Calu3 (cell line): ENCODE measurements around the gene MCF2L2. TPM values are rescaled to one million over a fixed set of nuclear protein-coding genes. Genes with fewer than 3 reads are reported as not detected.

ENCODE experiments used
- BruUV-seq: library from RNA; stranded (reverse); fragments of 400-500 nt; replicated peaks from 2 replicates; lab custom pipeline; 2021; lab: Mats Ljungman, UMichigan
- CTCF ChIA-PET: fragments of 300-600 bp; sonication (Branson Sonifier 250); formaldehyde crosslinking; loops from one replicate; lab custom pipeline; 2022; ENCODE audit warnings: antibody characterized with exemption; lab: Charles Lee
- DNase-seq: peaks from one replicate; pipeline ENCODE4 v3.0.0; 2022
- H3K27ac Mint-ChIP-seq: one replicate; pipeline ENCODE4 v1.8.0; 2022; ENCODE audit warnings: mixed read lengths; ENCODE audit not compliant: unreplicated experiment
- H3K27me3 Mint-ChIP-seq: one replicate; pipeline ENCODE4 v1.8.0; 2022; ENCODE audit warnings: mixed read lengths; ENCODE audit not compliant: unreplicated experiment
- H3K36me3 Mint-ChIP-seq: one replicate; pipeline ENCODE4 v1.8.0; 2022; ENCODE audit warnings: mild to moderate bottlenecking, moderate library complexity, mixed read lengths; ENCODE audit not compliant: insufficient read depth, unreplicated experiment
- H3K4me1 Mint-ChIP-seq: one replicate; pipeline ENCODE4 v1.8.0; 2022; ENCODE audit warnings: mild to moderate bottlenecking, low read depth, mixed read lengths; ENCODE audit not compliant: unreplicated experiment
- H3K4me3 Mint-ChIP-seq: one replicate; pipeline ENCODE4 v1.8.0; 2022; ENCODE audit warnings: mild to moderate bottlenecking, low read depth, moderate library complexity, mixed read lengths; ENCODE audit not compliant: unreplicated experiment
- H3K9me3 Mint-ChIP-seq: one replicate; pipeline ENCODE4 v1.8.0; 2022; ENCODE audit warnings: low read depth, mixed read lengths; ENCODE audit not compliant: unreplicated experiment
- CTCF ChIP-seq: fragments of 200-600 bp; IDR thresholded peaks from one replicate; pipeline ENCODE4 v1.8.0; 2022; ENCODE audit warnings: antibody characterized with exemption; ENCODE audit not compliant: unreplicated experiment
- intact Hi-C: fragments of 100-400 bp; cut with micrococcal nuclease; formaldehyde crosslinking; loops from one replicate; pipeline ENCODE4 v1.10.0; 2022; ENCODE audit not compliant: unreplicated experiment
- total RNA-seq: library from RNA; stranded (reverse); gene quantifications from 2 replicates; pipeline ENCODE4 v1.2.3, GENCODE V29; 2022

MCF2L2 gene
- total RNA-seq, 1 experiment from 2014 or later, result 0.35 TPM

GRCh38 chr3:183288117-183288516, 140.3 kb downstream of the MCF2L2 start:
- DNase-seq, result no peak
- CTCF ChIA-PET, result no interaction called here
- Mint-ChIP-seq H3K27ac (no peak overlapping the region), H3K27me3 (no peaks in the 10 kb centered on the region), H3K4me3 (no peak overlapping the region), H3K4me1 (peaks cover 74% of the 10 kb centered on the region), H3K9me3 (no peaks in the 10 kb centered on the region), H3K36me3 (peaks cover 24% of the 10 kb centered on the region)
- intact Hi-C loops, result no loop called here
- TF ChIP-seq CTCF, result no peak
- BruUV-seq, result no TSS peak

- DNase-seq, result no peak
Measured at GRCh38 chr3:183287301-183287971, 141.0 kb downstream of the MCF2L2 start.

GRCh38 chr3:183285828-183286457, 142.5 kb downstream of the MCF2L2 start:
- Mint-ChIP-seq H3K27me3 (no peaks in the 10 kb centered on the region), H3K9me3 (no peaks in the 10 kb centered on the region), H3K4me1 (peaks cover 53% of the 10 kb centered on the region), H3K4me3 (peak overlapping the region; percentile 44), H3K27ac (peak overlapping the region; percentile 94), H3K36me3 (peaks cover 24% of the 10 kb centered on the region)
- intact Hi-C loops, result no loop called here
- TF ChIP-seq CTCF, result no peak
- BruUV-seq, result TSS peak; percentile 93
- CTCF ChIA-PET, result interaction anchor here (0.6 to 3.0 kb wide), 19 partner anchors 11 to 934 kb away, joined by 3 to 25 read pairs (median 4); partner anchors contain the start of gene B3GNT5
- peak; percentile 98 for DNase-seq

More at GRCh38 chr3:183287301-183287971, 141.0 kb downstream of the MCF2L2 start:
- TF ChIP-seq CTCF, result no peak
- CTCF ChIA-PET, result interaction anchor here (1.8 to 3.0 kb wide), 2 partner anchors 11 to 12 kb away, joined by 6 to 25 read pairs; no protein-coding TSS in a partner anchor
- H3K4me1 Mint-ChIP-seq, result peaks cover 67% of the 10 kb centered on the region
- intact Hi-C loops, result no loop called here
- BruUV-seq, result no TSS peak
- peak overlapping the region; percentile 44 for H3K4me3 Mint-ChIP-seq
- H3K9me3 Mint-ChIP-seq, result no peaks in the 10 kb centered on the region
- peaks cover 24% of the 10 kb centered on the region for H3K36me3 Mint-ChIP-seq
- peak overlapping the region; percentile 94 for H3K27ac Mint-ChIP-seq
- H3K27me3 Mint-ChIP-seq, result no peaks in the 10 kb centered on the region

- peaks cover 24% of the 10 kb centered on the region for H3K36me3 Mint-ChIP-seq
- H3K4me3 Mint-ChIP-seq, result peak overlapping the region; percentile 44
- H3K27me3 Mint-ChIP-seq, result no peaks in the 10 kb centered on the region
- no peaks in the 10 kb centered on the region for H3K9me3 Mint-ChIP-seq
- intact Hi-C loops, result no loop called here
- peaks cover 47% of the 10 kb centered on the region for H3K4me1 Mint-ChIP-seq
- no peak for TF ChIP-seq CTCF
- H3K27ac Mint-ChIP-seq, result peak overlapping the region; percentile 94
- CTCF ChIA-PET, result interaction anchor here (0.7 to 3.0 kb wide), 14 partner anchors 10 to 933 kb away, joined by 3 to 25 read pairs (median 4); partner anchors contain the start of gene B3GNT5
- BruUV-seq, result TSS peak; percentile 99
- DNase-seq, result no peak
Measured at GRCh38 chr3:183285318-183285717, 143.1 kb downstream of the MCF2L2 start.
